Hematopoietic multipotent progenitor cell treated with erythropoietin and hydrocortisone succinate and interleukin-3 and kit ligand, for 6 days (in vitro differentiated cells): Measurements from ENCODE around the gene KMT5B.
A peak's percentile ranks its signal among the peaks of the same experiment; 100 is the strongest.

Experiments
- DNase-seq: peaks from one replicate; pipeline ENCODE4 v3.0.0-alpha.2; 2015

KMT5B gene

DNA sequence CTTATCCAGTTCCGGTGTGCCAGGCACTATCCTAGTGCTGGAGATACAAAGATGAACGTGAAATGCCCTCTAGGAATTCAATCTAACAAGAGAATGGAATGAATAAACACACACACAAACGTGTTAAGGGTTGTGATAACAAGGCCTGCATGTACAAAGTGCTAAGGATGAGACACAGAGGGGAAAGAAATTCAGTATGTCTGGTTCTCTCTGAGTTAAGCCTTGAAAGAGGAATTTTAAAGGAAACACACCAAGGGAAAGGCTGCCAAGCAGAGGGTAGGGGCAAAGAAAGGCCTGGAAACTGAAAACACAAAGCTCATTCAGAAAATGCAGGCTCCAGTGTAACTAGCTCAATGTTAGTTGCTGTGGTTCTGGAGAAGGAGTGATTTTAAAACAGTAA, 96.1 kb downstream of the KMT5B start:
- no peak for DNase-seq

DNA sequence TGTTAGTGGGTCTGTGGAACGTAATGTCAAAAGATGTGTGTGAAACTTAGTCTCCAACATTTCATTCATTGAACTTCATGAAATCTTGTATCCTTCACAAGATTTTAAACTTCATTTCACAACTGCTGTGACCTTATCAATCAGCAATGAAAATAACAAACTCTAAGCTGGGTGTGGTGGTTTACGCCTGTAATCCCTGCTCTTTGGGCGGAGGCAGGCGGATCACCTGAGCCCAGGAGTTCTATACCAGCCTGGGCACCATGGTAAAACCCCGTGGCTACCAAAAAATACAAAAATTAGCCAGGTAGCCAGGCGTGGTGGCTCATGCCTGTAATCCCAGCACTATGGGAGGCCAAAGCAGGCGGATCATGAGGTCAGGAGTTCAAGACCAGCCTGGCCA, 97.0 kb downstream of the KMT5B start:
- DNase-seq: no peak

DNA sequence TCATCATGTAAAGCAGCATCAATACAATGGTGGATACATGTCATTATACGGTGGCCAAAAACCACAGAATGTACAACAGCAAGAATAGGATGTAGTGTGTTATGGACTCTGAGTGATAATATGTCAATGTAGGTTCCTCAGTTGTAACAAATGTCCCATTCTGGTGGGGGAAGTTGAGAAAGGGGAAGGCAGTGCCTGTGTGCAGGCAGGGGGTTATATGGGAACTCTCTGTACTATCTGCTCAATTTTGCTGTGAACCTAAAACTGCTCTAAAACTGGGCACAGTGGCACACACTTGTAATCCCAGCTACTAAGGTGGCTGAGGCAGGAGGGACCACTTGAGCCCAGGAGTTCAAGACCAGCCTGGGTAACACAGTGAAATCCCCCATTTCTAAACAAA, 97.8 kb downstream of the KMT5B start:
- DNase-seq: peak; percentile 54

DNA sequence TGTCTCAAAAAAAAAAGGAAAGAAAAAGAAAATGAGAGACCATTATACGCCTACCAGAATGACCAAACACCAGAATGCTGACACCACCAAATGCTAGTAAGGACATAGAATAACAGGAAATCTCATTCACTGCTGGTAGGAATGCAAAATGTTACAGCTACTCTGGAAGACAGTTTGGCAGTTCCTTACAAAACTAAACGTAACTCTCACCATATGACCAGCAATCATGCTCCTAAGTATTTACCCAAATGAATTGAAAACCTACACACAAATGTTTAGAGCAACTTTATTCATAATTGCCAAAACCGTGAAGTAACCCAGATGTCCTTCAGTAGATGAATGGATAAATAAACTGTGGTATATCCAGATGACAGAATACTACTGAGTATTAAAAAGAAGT, 99.1 kb downstream of the KMT5B start:
- DNase-seq: no peak

DNA sequence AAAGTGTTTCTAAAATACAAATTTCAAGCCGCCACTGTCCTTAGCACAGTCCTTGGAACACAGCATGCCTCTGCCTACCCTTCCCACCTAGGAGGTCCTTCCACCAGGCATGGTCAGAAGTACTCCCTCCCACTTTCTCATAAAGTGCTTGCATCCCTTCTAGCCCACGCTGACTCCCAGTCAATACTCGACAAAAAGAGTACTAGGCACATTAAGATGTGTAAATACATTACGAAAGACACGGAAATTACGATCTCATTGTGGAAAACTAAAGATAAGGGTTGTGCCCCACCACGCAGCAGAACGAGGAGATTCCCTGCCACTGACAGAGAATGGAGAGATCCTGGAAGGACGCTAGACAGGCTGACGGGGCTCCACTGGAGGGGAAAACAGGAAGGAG, 105.4 kb downstream of the KMT5B start:
- no peak for DNase-seq

DNA sequence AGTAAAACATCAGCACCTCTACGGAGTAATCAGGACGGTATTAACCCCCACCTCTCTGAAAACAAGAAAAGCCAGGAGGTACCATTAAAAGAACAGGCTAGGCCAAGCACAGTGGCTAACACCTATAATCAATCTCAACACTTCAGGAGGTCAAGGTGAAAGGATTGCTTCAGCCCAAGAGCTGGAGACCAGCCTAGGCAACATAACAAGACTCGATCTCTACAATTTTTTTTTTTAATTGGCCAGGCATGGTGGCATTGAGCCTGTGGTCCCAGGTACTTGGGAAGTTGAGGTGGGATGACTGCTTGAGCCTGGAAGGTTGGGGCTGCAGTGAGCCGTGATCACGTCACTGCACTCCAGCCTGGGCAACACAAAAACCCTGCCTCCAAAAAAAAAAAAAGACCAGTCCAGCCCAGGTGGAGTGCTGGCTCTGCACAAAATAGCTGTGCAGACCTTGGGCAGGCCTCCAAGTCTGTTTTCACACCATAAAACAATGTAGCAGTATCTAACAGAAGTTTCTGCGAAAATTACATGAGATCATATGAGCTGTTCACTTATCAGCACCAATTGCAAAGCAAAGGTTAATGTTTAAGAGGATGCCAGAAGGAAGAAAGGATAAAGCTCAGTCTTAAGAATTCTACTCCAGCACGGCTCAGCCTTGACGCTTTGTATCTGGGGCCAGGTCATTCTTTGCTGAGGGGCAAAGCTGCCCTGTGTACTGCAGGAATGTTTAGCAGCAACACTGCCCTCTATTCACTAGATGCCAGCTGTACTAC, 106.7 kb downstream of the KMT5B start:
- peak; percentile 68 for DNase-seq
